C4-2B (cell line): Measurements from ENCODE around the gene LBX2.

Experiments
- CTCF ChIP-seq: fragments of 450-650 bp; conservative IDR thresholded peaks from 2 replicates; pipeline ENCODE4 v1.5.1; 2017; ENCODE audit warnings: mild to moderate bottlenecking
- ZFX ChIP-seq: fragments of 450-650 bp; IDR thresholded peaks from 2 replicates; pipeline ENCODE4 v1.6.1; 2017

- TF ChIP-seq CTCF: no peak
- TF ChIP-seq ZFX: no peak
These were observed 44.5 kb downstream of the LBX2 start, which contains the start of gene INO80B for GRCh38 chr2:74454654-74455511.
